SK-N-SH (cell line): ENCODE measurements around the gene NAPA. TPM values are rescaled to one million over a fixed set of nuclear protein-coding genes. Genes with fewer than 3 reads are reported as not detected.

ENCODE experiments used
- CTCF ChIA-PET: fragments of 300-600, 350-600 bp; formaldehyde crosslinking; extraction: SDS; loops from one replicate; lab custom pipeline; 2021; lab: Yijun Ruan, JAX
- POLR2A ChIA-PET: fragments of 350-600 bp; sonication (Branson Sonifier 250); formaldehyde crosslinking; extraction: SDS; loops from one replicate; lab custom pipeline; 2020; ENCODE audit warnings: antibody characterized with exemption, inconsistent platforms; lab: Yijun Ruan, JAX
- DNase-seq: peaks from one replicate; pipeline ENCODE4 v3.0.0; 2012
- H2AFZ ChIP-seq: fragments of 200-600 bp; sonication (generic); 2 replicates; pipeline ENCODE4 v1.8.1; 2016; ENCODE audit warnings: antibody characterized with exemption, mild to moderate bottlenecking, low read depth
- H3F3A ChIP-seq: fragments of 200-600 bp; sonication (generic); replicated peaks from 2 replicates; pipeline ENCODE3; 2016; ENCODE audit warnings: antibody characterized with exemption, mild to moderate bottlenecking; ENCODE audit not compliant: insufficient read depth
- H3K27ac ChIP-seq, 2 experiments: fragments of 200-500 bp in 1 of 2; fragments of 200-600 bp in 1 of 2; sonication (Bioruptor generic) in 1 of 2; sonication (generic), shearing (Covaris generic) in 1 of 2; 2 replicates each; pipeline versions ENCODE4 v1.5.1 to v1.6.1; 2014 to 2016; ENCODE audit warnings: low read depth in 2 of 2, inconsistent platforms in 1 of 2, low read length in 1 of 2, mild to moderate bottlenecking in 1 of 2, mixed read lengths in 1 of 2
- H3K27me3 ChIP-seq: fragments of 200-600 bp; sonication (generic), shearing (Covaris generic); 2 replicates; pipeline ENCODE4 v1.6.1; 2016; ENCODE audit warnings: mixed run types; ENCODE audit not compliant: insufficient read depth
- H3K36me3 ChIP-seq, 2 experiments: fragments of 200-500 bp in 1 of 2; fragments of 200-600 bp in 1 of 2; sonication (Bioruptor generic) in 1 of 2; sonication (generic) in 1 of 2; replicated peaks in 1 of 2; 2 replicates each; pipeline versions ENCODE3 to v1.5.1; 2014 to 2016; ENCODE audit warnings: low read length in 1 of 2, mild to moderate bottlenecking in 1 of 2; ENCODE audit not compliant: insufficient read depth in 2 of 2, control insufficient read depth in 1 of 2
- H3K4me1 ChIP-seq, 2 experiments: fragments of 200-500 bp in 1 of 2; fragments of 200-600 bp in 1 of 2; sonication (Bioruptor generic) in 1 of 2; sonication (generic), shearing (Covaris generic) in 1 of 2; 2 replicates each; pipeline versions ENCODE4 v1.5.1 to v1.6.1; 2014 to 2016; ENCODE audit warnings: low read depth in 1 of 2, low read length in 1 of 2, mixed run types in 1 of 2; ENCODE audit not compliant: insufficient read depth in 2 of 2, control insufficient read depth in 1 of 2
- H3K4me2 ChIP-seq: fragments of 200-600 bp; sonication (generic), shearing (Covaris generic); 2 replicates; pipeline ENCODE4 v1.6.1; 2017; ENCODE audit warnings: mixed run types
- H3K4me3 ChIP-seq, 2 experiments: fragments of 200-500 bp in 1 of 2; fragments of 200-600 bp in 1 of 2; sonication (Bioruptor generic) in 1 of 2; sonication (generic), shearing (Covaris generic) in 1 of 2; 2 replicates each; pipeline versions ENCODE4 v1.5.1 to v1.8.1; 2014 to 2016; ENCODE audit warnings: low read depth in 2 of 2, inconsistent platforms in 1 of 2, low read length in 1 of 2, mild to moderate bottlenecking in 1 of 2, mixed read lengths in 1 of 2, moderate library complexity in 1 of 2
- H3K79me2 ChIP-seq: fragments of 200-600 bp; sonication (generic); 2 replicates; pipeline ENCODE4 v1.8.1; 2017; ENCODE audit warnings: mild to moderate bottlenecking; ENCODE audit not compliant: insufficient read depth
- H3K9ac ChIP-seq: fragments of 200-600 bp; sonication (generic); 2 replicates; pipeline ENCODE4 v1.6.1; 2017; ENCODE audit warnings: mixed run types
- H3K9me2 ChIP-seq: fragments of 200-600 bp; sonication (generic); 2 replicates; pipeline ENCODE4 v1.6.1; 2017; ENCODE audit warnings: mixed run types
- H3K9me3 ChIP-seq: fragments of 200-600 bp; sonication (generic); 2 replicates; pipeline ENCODE4 v1.6.1; 2017; ENCODE audit warnings: mixed run types, mild to moderate bottlenecking, moderate library complexity
- H4K20me1 ChIP-seq: fragments of 200-600 bp; sonication (generic); 2 replicates; pipeline ENCODE4 v1.6.1; 2017; ENCODE audit warnings: mild to moderate bottlenecking, mixed run types; ENCODE audit not compliant: insufficient read depth
- CHD2 ChIP-seq: fragments of 150-350 bp; IDR thresholded peaks from 2 replicates; pipeline ENCODE4 v1.6.1; 2018; ENCODE audit warnings: low read length; ENCODE audit not compliant: partially characterized antibody
- FOXJ3 ChIP-seq: sonication (generic); formaldehyde crosslinking; IDR thresholded peaks from 2 replicates; pipeline ENCODE4 v1.5.1; 2020; ENCODE audit warnings: mild to moderate bottlenecking, missing genetic modification reagents
- MEF2A ChIP-seq: IDR thresholded peaks from 2 replicates; pipeline ENCODE4 v1.4.0; 2012; ENCODE audit warnings: low read depth, borderline replicate concordance
- MXI1 ChIP-seq: IDR thresholded peaks from 2 replicates; pipeline ENCODE4 v1.6.1; 2012; ENCODE audit warnings: mild to moderate bottlenecking, low read depth, low read length, improper control_type of control experiment
- POLR2AphosphoS5 ChIP-seq: IDR thresholded peaks from 2 replicates; pipeline ENCODE4 v1.6.1; 2012; ENCODE audit warnings: low read depth, low read length
- RCOR1 ChIP-seq: fragments of 150-350 bp; IDR thresholded peaks from 2 replicates; pipeline ENCODE4 v1.6.1; 2017; ENCODE audit warnings: antibody characterized with exemption, low read length
- RFX5 ChIP-seq: IDR thresholded peaks from 2 replicates; pipeline ENCODE4 v1.6.1; 2012; ENCODE audit warnings: mild to moderate bottlenecking, improper control_type of control experiment, low read length
- SMC3 ChIP-seq: IDR thresholded peaks from 2 replicates; pipeline ENCODE4 v1.6.1; 2012; ENCODE audit warnings: low read depth, low read length, improper control_type of control experiment
- TAF1 ChIP-seq: IDR thresholded peaks from 2 replicates; pipeline ENCODE4 v1.6.1; 2012; ENCODE audit warnings: low read depth, mild to moderate bottlenecking, low read length, moderate library complexity, borderline replicate concordance
- TCF12 ChIP-seq: IDR thresholded peaks from 2 replicates; pipeline ENCODE4 v1.4.0; 2012
- YY1 ChIP-seq: IDR thresholded peaks from 2 replicates; pipeline ENCODE4 v1.4.0; 2012; ENCODE audit warnings: low read depth, mild to moderate bottlenecking
- WGBS: methylation state at CpG from one replicate; pipeline ENCODE4 v1.1.6; 2017; ENCODE audit warnings: low lambda C conversion rate; 5-methylcytosine and 5-hydroxymethylcytosine counted together
- polyA plus RNA-seq, 3 experiments: library from polyadenylated mRNA; depleted of rRNA; stranded (reverse); fragments of >200 nt; gene quantifications; 2 replicates each; pipeline ENCODE4 v1.2.3, GENCODE V29; 2012
- TF ChIP-seq, protein P1 (sequence below): IDR thresholded peaks from 2 replicates; pipeline ENCODE4 v1.4.0; 2012; ENCODE audit warnings: low read depth, borderline replicate concordance
- TF ChIP-seq, protein P2 (sequence below): fragments of 150-350 bp; IDR thresholded peaks from 2 replicates; pipeline ENCODE4 v1.6.1; 2017; ENCODE audit warnings: antibody characterized with exemption, low read length, low read depth, borderline replicate concordance
- TF ChIP-seq, protein P3 (sequence below): fragments of 150-350 bp; IDR thresholded peaks from 2 replicates; pipeline ENCODE4 v1.6.1; 2016; ENCODE audit warnings: mild to moderate bottlenecking, low read depth, low read length

NAPA gene
- polyA plus RNA-seq, 1 of the 3 experiments (the other 2 are of a cell fraction), result 84.1 TPM

DNA sequence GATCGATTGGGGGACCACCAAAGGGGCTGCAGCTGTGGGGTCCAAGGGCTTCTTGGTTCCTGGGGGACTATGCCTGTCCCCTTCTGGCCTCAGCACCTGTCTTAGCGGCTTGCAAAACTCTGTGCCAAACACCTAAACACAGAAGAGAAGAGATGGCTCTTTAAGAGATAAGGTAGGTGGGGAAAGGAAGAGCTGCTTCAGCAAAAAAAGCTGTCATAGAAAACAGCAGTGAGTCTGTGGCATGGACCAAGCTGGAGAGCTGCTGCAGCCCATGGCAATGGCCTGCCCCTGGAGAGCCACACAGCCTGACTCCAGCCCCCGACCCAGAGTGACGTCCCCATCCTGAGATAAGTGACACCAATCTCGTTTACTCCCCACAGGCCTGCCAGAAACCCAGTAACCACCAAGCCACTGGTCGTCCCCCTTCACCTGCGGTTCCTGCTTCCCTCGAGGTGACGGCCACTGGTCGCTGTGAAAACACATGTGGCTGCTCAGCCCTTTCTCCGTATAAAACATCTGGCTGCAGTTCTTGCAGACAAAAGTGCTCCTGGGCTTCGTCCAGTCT is 25.0 kb upstream of the NAPA start:
- H3K9me3 ChIP-seq, result no peaks in the 10 kb centered on the region
- H3K27ac ChIP-seq, result no peak overlapping the region
- H3K9ac ChIP-seq, result no peak overlapping the region
- H2AFZ ChIP-seq, result no peak overlapping the region
- no peaks in the 10 kb centered on the region for H3K9me2 ChIP-seq
- no peaks in the 10 kb centered on the region for H4K20me1 ChIP-seq
- no peaks in the 10 kb centered on the region for H3K27me3 ChIP-seq
- H3K4me3 ChIP-seq, result no peak overlapping the region
- TF ChIP-seq, protein P1, sequence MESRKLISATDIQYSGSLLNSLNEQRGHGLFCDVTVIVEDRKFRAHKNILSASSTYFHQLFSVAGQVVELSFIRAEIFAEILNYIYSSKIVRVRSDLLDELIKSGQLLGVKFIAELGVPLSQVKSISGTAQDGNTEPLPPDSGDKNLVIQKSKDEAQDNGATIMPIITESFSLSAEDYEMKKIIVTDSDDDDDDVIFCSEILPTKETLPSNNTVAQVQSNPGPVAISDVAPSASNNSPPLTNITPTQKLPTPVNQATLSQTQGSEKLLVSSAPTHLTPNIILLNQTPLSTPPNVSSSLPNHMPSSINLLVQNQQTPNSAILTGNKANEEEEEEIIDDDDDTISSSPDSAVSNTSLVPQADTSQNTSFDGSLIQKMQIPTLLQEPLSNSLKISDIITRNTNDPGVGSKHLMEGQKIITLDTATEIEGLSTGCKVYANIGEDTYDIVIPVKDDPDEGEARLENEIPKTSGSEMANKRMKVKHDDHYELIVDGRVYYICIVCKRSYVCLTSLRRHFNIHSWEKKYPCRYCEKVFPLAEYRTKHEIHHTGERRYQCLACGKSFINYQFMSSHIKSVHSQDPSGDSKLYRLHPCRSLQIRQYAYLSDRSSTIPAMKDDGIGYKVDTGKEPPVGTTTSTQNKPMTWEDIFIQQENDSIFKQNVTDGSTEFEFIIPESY, result no peak
- TF ChIP-seq MEF2A (no peak), YY1 (no peak), TAF1 (no peak)
- TF ChIP-seq, protein P2, sequence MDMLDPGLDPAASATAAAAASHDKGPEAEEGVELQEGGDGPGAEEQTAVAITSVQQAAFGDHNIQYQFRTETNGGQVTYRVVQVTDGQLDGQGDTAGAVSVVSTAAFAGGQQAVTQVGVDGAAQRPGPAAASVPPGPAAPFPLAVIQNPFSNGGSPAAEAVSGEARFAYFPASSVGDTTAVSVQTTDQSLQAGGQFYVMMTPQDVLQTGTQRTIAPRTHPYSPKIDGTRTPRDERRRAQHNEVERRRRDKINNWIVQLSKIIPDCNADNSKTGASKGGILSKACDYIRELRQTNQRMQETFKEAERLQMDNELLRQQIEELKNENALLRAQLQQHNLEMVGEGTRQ, result no peak
- TF ChIP-seq, all 33 proteins: peak for 0
- Histone ChIP-seq H3F3A (no peaks in the 10 kb centered on the region), H3K36me3 (no peaks in the 10 kb centered on the region), H3K4me2 (no peak overlapping the region), H3K4me1 (peaks cover 0 to 14% of the 10 kb centered on the region in 2 experiments; a peak in 1 of 4 replicates), H3K79me2 (no peaks in the 10 kb centered on the region)
- WGBS, result 71% methylated on average over 11 of the region's 12 CpGs
- POLR2A ChIA-PET, result no interaction called here
- CTCF ChIA-PET, result interaction anchor here (1.1 to 1.5 kb wide), 3 partner anchors 56 to 158 kb away, joined by 4 to 6 read pairs (median 4); partner anchors contain the start of gene KPTN
- DNase-seq, result peak; percentile 64

DNA sequence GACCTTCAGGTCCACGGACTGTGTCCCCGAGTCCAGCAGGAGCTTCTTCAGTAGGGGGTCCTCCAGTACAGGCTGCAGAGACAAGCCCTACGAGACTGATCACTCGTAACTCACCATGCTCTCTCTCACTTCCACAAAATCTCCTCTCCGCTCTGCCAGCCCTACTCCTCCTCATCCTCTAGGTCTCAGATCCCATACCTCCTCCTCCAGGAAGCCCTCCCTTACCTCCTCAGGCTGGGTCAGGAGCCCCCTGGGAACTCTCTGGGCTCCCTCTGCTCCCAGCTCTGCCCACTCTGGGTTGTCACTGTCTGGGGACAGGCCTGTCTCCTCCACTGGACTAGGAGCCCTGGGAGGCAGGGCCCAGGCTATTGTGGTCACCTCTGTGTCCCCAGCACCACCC is 23.9 kb upstream of the NAPA start:
- no peak overlapping the region for H3K9ac ChIP-seq
- TF ChIP-seq RFX5, result no peak
- DNase-seq, result no peak
- peaks cover 0 to 14% of the 10 kb centered on the region in 2 experiments; a peak in 1 of 4 replicates for H3K4me1 ChIP-seq
- no peak overlapping the region for H2AFZ ChIP-seq
- H3K36me3 ChIP-seq, result no peaks in the 10 kb centered on the region
- no peaks in the 10 kb centered on the region for H3K9me3 ChIP-seq
- no peak overlapping the region for H3K27ac ChIP-seq
- no peaks in the 10 kb centered on the region for H4K20me1 ChIP-seq
- 73% methylated on average over 5 of the region's 5 CpGs for WGBS
- no peak overlapping the region for H3K4me3 ChIP-seq
- no peaks in the 10 kb centered on the region for H3K79me2 ChIP-seq
- H3K9me2 ChIP-seq, result no peaks in the 10 kb centered on the region
- H3K4me2 ChIP-seq, result no peak overlapping the region
- POLR2A ChIA-PET, result no interaction called here
- H3F3A ChIP-seq, result no peaks in the 10 kb centered on the region
- CTCF ChIA-PET, result no interaction called here
- H3K27me3 ChIP-seq, result no peaks in the 10 kb centered on the region

DNA sequence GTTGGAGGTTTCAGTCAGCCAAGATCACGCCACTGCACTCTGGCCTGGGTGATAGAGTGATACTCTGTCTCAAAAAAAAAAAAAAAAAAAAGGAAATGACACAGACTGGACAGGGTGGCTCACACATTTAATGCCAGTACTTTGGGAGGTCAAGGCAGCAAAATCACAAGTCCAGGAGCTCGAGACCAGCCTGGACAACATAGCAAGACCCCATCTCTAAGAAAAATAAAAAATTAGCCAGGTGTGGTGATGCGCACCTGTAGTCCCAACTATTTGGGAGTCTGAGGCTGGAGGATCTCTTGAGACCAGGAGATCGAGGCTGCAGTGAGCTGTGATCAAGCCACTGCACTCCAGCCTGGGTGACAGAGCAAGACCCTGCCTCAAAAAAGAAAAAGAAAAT is 22.6 kb upstream of the NAPA start:
- no peaks in the 10 kb centered on the region for H3K9me3 ChIP-seq
- H3K36me3 ChIP-seq, result no peaks in the 10 kb centered on the region
- no peaks in the 10 kb centered on the region for H3F3A ChIP-seq
- no peak overlapping the region for H3K4me2 ChIP-seq
- no peak overlapping the region for H3K27ac ChIP-seq
- H3K27me3 ChIP-seq, result no peaks in the 10 kb centered on the region
- H3K79me2 ChIP-seq, result no peaks in the 10 kb centered on the region
- H3K4me3 ChIP-seq, result no peak overlapping the region
- 62% methylated on average over 4 of the region's 4 CpGs for WGBS
- TF ChIP-seq TCF12 (no peak), YY1 (no peak), POLR2AphosphoS5 (no peak), MEF2A (no peak), MXI1 (no peak), FOXJ3 (CRISPR knock-in tag) (no peak), SMC3 (no peak), RFX5 (no peak), RCOR1 (no peak), CHD2 (no peak)
- TF ChIP-seq, protein P3, sequence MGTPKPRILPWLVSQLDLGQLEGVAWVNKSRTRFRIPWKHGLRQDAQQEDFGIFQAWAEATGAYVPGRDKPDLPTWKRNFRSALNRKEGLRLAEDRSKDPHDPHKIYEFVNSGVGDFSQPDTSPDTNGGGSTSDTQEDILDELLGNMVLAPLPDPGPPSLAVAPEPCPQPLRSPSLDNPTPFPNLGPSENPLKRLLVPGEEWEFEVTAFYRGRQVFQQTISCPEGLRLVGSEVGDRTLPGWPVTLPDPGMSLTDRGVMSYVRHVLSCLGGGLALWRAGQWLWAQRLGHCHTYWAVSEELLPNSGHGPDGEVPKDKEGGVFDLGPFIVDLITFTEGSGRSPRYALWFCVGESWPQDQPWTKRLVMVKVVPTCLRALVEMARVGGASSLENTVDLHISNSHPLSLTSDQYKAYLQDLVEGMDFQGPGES, result no peak
- no peak for DNase-seq
- CTCF ChIA-PET, result interaction anchor here (0.6 to 1.6 kb wide), 3 partner anchors 23 to 101 kb away, joined by 3 to 4 read pairs (median 3); partner anchors contain the start of gene NAPA
- POLR2A ChIA-PET, result no interaction called here
- H3K9ac ChIP-seq, result no peak overlapping the region
- no peaks in the 10 kb centered on the region for H4K20me1 ChIP-seq
- H3K9me2 ChIP-seq, result no peaks in the 10 kb centered on the region
- H3K4me1 ChIP-seq, result peaks cover 0 to 14% of the 10 kb centered on the region in 2 experiments; a peak in 1 of 4 replicates
- no peak overlapping the region for H2AFZ ChIP-seq
